A549 (cell line): Measurements from ENCODE around the gene ZNRF3. TPM values are rescaled to one million over a fixed set of nuclear protein-coding genes. Genes with fewer than 3 reads are reported as not detected.

Source experiments
- ATAC-seq, 2 experiments: fragments of 200-7000 bp in 1 of 2; fragments of >200 bp in 1 of 2; cut with Nextera tagmentation in 1 of 2; cut with Tn5 transposase in 1 of 2; 3 replicates each; pipeline versions ENCODE4 v1.8.0 to v1.9.1; 2018 to 2020; ENCODE audit warnings: mild to moderate bottlenecking in 1 of 2, moderate library complexity in 1 of 2
- CTCF ChIA-PET: fragments of 300-600 bp; sonication (Branson Sonifier 250); formaldehyde crosslinking; extraction: SDS; loops from one replicate; lab custom pipeline; 2021; ENCODE audit warnings: antibody characterized with exemption, inconsistent platforms; lab: Yijun Ruan, JAX
- POLR2A ChIA-PET: fragments of 350-600 bp; formaldehyde crosslinking; extraction: SDS; loops from one replicate; lab custom pipeline; 2021; ENCODE audit warnings: antibody characterized with exemption, inconsistent platforms; lab: Yijun Ruan, JAX
- DNase-seq, 2 experiments: peaks; one replicate each; pipeline versions ENCODE4 v3.0.0 to v3.0.0-alpha.2; 2011 to 2016; ENCODE audit warnings: low read depth in 1 of 2, low spot score in 1 of 2
- FAIRE-seq: peaks from 2 replicates; lab custom pipeline; 2011; peaks lifted over from hg19 to GRCh38; lab: Jason Lieb, UNC
- H3K27ac ChIP-seq, 2 experiments: fragments of >200 bp; sonication (Bioruptor Twin); formaldehyde crosslinking; 3 replicates each; pipeline ENCODE4 v1.5.1; 2016 to 2017
- H3K4me1 ChIP-seq: fragments of >200 bp; sonication (Bioruptor Twin); formaldehyde crosslinking; 3 replicates; pipeline ENCODE4 v1.6.1; 2016
- H3K4me2 ChIP-seq: fragments of >200 bp; sonication (Bioruptor Twin); formaldehyde crosslinking; 3 replicates; pipeline ENCODE4 v1.6.1; 2016
- H3K4me3 ChIP-seq: fragments of >200 bp; sonication (Bioruptor Twin); formaldehyde crosslinking; 3 replicates; pipeline ENCODE4 v1.5.1; 2016
- H3K9me3 ChIP-seq: fragments of >200 bp; sonication (Bioruptor Twin); formaldehyde crosslinking; 3 replicates; pipeline ENCODE4 v1.6.1; 2016
- BCL3 ChIP-seq: fragments of >200 bp; sonication (Bioruptor Twin); formaldehyde crosslinking; IDR thresholded peaks from 3 replicates; pipeline ENCODE4 v1.6.1; 2016
- CHD2 ChIP-seq: fragments of 150-350 bp; IDR thresholded peaks from 2 replicates; pipeline ENCODE4 v1.6.1; 2014; ENCODE audit warnings: low read length; ENCODE audit not compliant: partially characterized antibody
- CTCF ChIP-seq: fragments of >200 bp; sonication (Bioruptor Twin); formaldehyde crosslinking; IDR thresholded peaks from 3 replicates; pipeline ENCODE4 v1.5.1; 2016
- E2F6 ChIP-seq: IDR thresholded peaks from 2 replicates; pipeline ENCODE4 v1.6.1; 2012; ENCODE audit warnings: low read depth, borderline replicate concordance
- ELK1 ChIP-seq: fragments of 150-350 bp; IDR thresholded peaks from 2 replicates; pipeline ENCODE4 v1.6.1; 2014; ENCODE audit warnings: low read depth, mild to moderate bottlenecking, low read length
- EP300 ChIP-seq, 2 experiments: fragments of >200 bp; sonication (Bioruptor Twin); formaldehyde crosslinking; IDR thresholded peaks; 2 replicates in 1 of 2; 3 replicates in 1 of 2; pipeline ENCODE4 v1.6.1; 2016 to 2017
- ESRRA ChIP-seq: fragments of 150-350 bp; IDR thresholded peaks from 2 replicates; pipeline ENCODE4 v1.6.1; 2014; ENCODE audit warnings: mild to moderate bottlenecking, low read length, borderline replicate concordance
- FOSB ChIP-seq: fragments of 250-450 bp; sonication (Bioruptor Pico); IDR thresholded peaks from 2 replicates; pipeline ENCODE4 v1.5.0; 2020; ENCODE audit warnings: mild to moderate bottlenecking, moderate library complexity
- FOXS1 ChIP-seq: fragments of 250-450 bp; sonication (Bioruptor Pico); IDR thresholded peaks from 2 replicates; pipeline ENCODE4 v1.5.0; 2020; ENCODE audit warnings: mild to moderate bottlenecking, moderate library complexity
- GATA3 ChIP-seq: IDR thresholded peaks from 2 replicates; pipeline ENCODE4 v1.6.1; 2012; ENCODE audit warnings: borderline replicate concordance
- HMGXB4 ChIP-seq: fragments of 250-450 bp; sonication (Bioruptor Pico); IDR thresholded peaks from 2 replicates; pipeline ENCODE4 v1.5.0; 2021; ENCODE audit warnings: mild to moderate bottlenecking, moderate library complexity, borderline replicate concordance
- HOXB13 ChIP-seq: fragments of 250-450 bp; sonication (Bioruptor Pico); IDR thresholded peaks from 2 replicates; pipeline ENCODE4 v1.5.0; 2020; ENCODE audit warnings: low read depth, mild to moderate bottlenecking, moderate library complexity
- HOXB5 ChIP-seq: fragments of 250-450 bp; sonication (Bioruptor Pico); IDR thresholded peaks from 2 replicates; pipeline ENCODE4 v1.5.0; 2020; ENCODE audit warnings: mild to moderate bottlenecking, moderate library complexity
- JUNB ChIP-seq: fragments of >200 bp; sonication (Bioruptor Twin); formaldehyde crosslinking; IDR thresholded peaks from 2 replicates; pipeline ENCODE4 v1.6.1; 2016
- KDM5A ChIP-seq: fragments of 200-600 bp; sonication (generic); IDR thresholded peaks from 2 replicates; pipeline ENCODE4 v1.6.1; 2016; ENCODE audit warnings: antibody characterized with exemption, mild to moderate bottlenecking
- MAFK ChIP-seq: fragments of 450-650 bp; IDR thresholded peaks from 2 replicates; pipeline ENCODE4 v1.6.1; 2014; ENCODE audit not compliant: partially characterized antibody
- NR3C1 ChIP-seq: fragments of >200 bp; sonication (Bioruptor Twin); formaldehyde crosslinking; IDR thresholded peaks from 3 replicates; pipeline ENCODE4 v1.6.1; 2017
- PBX3 ChIP-seq: IDR thresholded peaks from 2 replicates; pipeline ENCODE4 v1.6.1; 2012
- RARB ChIP-seq: fragments of 250-450 bp; sonication (Bioruptor Pico); IDR thresholded peaks from 2 replicates; pipeline ENCODE4 v1.8.0; 2021; ENCODE audit warnings: mild to moderate bottlenecking, moderate library complexity
- SMC3 ChIP-seq: fragments of >200 bp; sonication (Bioruptor Twin); formaldehyde crosslinking; IDR thresholded peaks from 3 replicates; pipeline ENCODE4 v1.6.1; 2018; ENCODE audit warnings: inconsistent platforms
- SREBF2 ChIP-seq: fragments of 450-650 bp; IDR thresholded peaks from 2 replicates; pipeline ENCODE4 v1.6.1; 2014; ENCODE audit warnings: mild to moderate bottlenecking, moderate library complexity
- USF2 ChIP-seq: fragments of 450-650 bp; IDR thresholded peaks from 2 replicates; pipeline ENCODE4 v1.6.1; 2014; ENCODE audit warnings: antibody characterized with exemption
- ZNF302 ChIP-seq: fragments of 250-450 bp; sonication (Bioruptor Pico); IDR thresholded peaks from 2 replicates; pipeline ENCODE4 v1.9.0; 2021; ENCODE audit warnings: inconsistent platforms, mild to moderate bottlenecking, moderate library complexity
- ZSCAN20 ChIP-seq: fragments of 250-450 bp; sonication (Bioruptor Pico); IDR thresholded peaks from 2 replicates; pipeline ENCODE4 v1.8.0; 2022; ENCODE audit warnings: mild to moderate bottlenecking, moderate library complexity
- WGBS: methylation state at CpG from one replicate; pipeline ENCODE4 v1.1.6; 2017; ENCODE audit errors: missing lambda C conversion rate; 5-methylcytosine and 5-hydroxymethylcytosine counted together
- polyA plus RNA-seq, 4 experiments: library from polyadenylated mRNA; depleted of rRNA in 3 of 4; stranded (reverse); fragments of >200 nt; fragmentation: RNase III in 1 of 4; extraction: RNeasy Plus Mini Kit Qiagen cat#74134 plus additional on column Dnase treatment in 1 of 4; gene quantifications; 2 replicates in 3 of 4; 3 replicates in 1 of 4; pipeline ENCODE4 v1.2.3, GENCODE V29; 2011 to 2017
- TF ChIP-seq, protein P1 (sequence below): fragments of >200 bp; sonication (Bioruptor Twin); formaldehyde crosslinking; IDR thresholded peaks from 2 replicates; pipeline ENCODE4 v1.6.1; 2016
- TF ChIP-seq, protein P2 (sequence below): IDR thresholded peaks from 2 replicates; pipeline ENCODE4 v1.6.1; 2012

ZNRF3 gene
- polyA plus RNA-seq, 2 of the 4 experiments (the other 2 are of a cell fraction): 4.6 to 6.9 TPM

- DNase-seq: no peak
- TF ChIP-seq FOXS1 (CRISPR knock-in tag) (no peak), PBX3 (no peak), ZSCAN20 (CRISPR knock-in tag) (no peak), NR3C1 (no peak), E2F6 (no peak), HOXB5 (CRISPR knock-in tag) (no peak), KDM5A (no peak), RARB (CRISPR knock-in tag) (no peak), CTCF (no peak), HMGXB4 (CRISPR knock-in tag) (no peak), FOSB (CRISPR knock-in tag) (no peak), SREBF2 (no peak)
- TF ChIP-seq, protein P1, sequence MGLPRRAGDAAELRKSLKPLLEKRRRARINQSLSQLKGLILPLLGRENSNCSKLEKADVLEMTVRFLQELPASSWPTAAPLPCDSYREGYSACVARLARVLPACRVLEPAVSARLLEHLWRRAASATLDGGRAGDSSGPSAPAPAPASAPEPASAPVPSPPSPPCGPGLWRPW: no peak
- TF ChIP-seq, protein P2, sequence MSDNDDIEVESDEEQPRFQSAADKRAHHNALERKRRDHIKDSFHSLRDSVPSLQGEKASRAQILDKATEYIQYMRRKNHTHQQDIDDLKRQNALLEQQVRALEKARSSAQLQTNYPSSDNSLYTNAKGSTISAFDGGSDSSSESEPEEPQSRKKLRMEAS: no peak
- Histone ChIP-seq H3K9me3 (no peaks in the 10 kb centered on the region), H3K27ac (peak overlapping the region; percentile 48 to 87; a peak in 5 of 6 replicates), H3K4me1 (peaks cover 59% of the 10 kb centered on the region), H3K4me2 (peak overlapping the region; percentile 29; the same call in 1 of the 3 replicates), H3K4me3 (no peak overlapping the region)
- POLR2A ChIA-PET: no interaction called here
- FAIRE-seq: no peak
- WGBS: 45% methylated on average over 4 of the region's 4 CpGs
- CTCF ChIA-PET: interaction anchor here (0.9 to 7.9 kb wide), 3 partner anchors 117 to 182 kb away, joined by 4 to 73 read pairs (median 7); no protein-coding TSS in a partner anchor
- ATAC-seq: no peak
These were observed 154.1 kb downstream of the ZNRF3 start for GRCh38 chr22:29037340-29037932.

GRCh38 chr22:29039148-29039547 lies 155.8 kb downstream of the ZNRF3 start:
- Histone ChIP-seq H3K4me3 (no peak overlapping the region), H3K27ac (peak overlapping the region; percentile 70 to 87; a peak in 5 of 6 replicates), H3K4me1 (peaks cover 53% of the 10 kb centered on the region), H3K4me2 (no peak overlapping the region), H3K9me3 (no peaks in the 10 kb centered on the region)
- TF ChIP-seq PBX3 (no peak), ZNF302 (CRISPR knock-in tag) (no peak), MAFK (no peak), ELK1 (no peak), HOXB13 (no peak), ESRRA (no peak), USF2 (no peak), BCL3 (no peak), EP300 (IDR thresholded peaks at IDR 0.05) (no peak), SMC3 (no peak), GATA3 (no peak), CHD2 (no peak), KDM5A (no peak), JUNB (no peak), FOXS1 (CRISPR knock-in tag) (no peak)
- CTCF ChIA-PET: interaction anchor here (1.0 to 7.9 kb wide), 10 partner anchors 25 to 437 kb away, joined by 3 to 73 read pairs (median 15); partner anchors contain the start of gene ZNRF3
- FAIRE-seq (no peak), ATAC-seq (no peak), DNase-seq (no peak)
- WGBS: 89% methylated on average over 9 of the region's 9 CpGs
- POLR2A ChIA-PET: no interaction called here
